Measurements from ENCODE around the gene PRKAG2.

GRCh38 chr7:151682831-151683614, 193.9 kb downstream of the PRKAG2 start:
- no peak for TF ChIP-seq CTCF (IDR thresholded peaks at IDR 0.05; ENCODE audit: low read depth, low read length)
- no peak for TF ChIP-seq POLR2A (IDR thresholded peaks at IDR 0.05; ENCODE audit: extremely low read depth, insufficient read length)
- TF ChIP-seq MAX (IDR thresholded peaks at IDR 0.05; ENCODE audit: low read depth, low read length) = no peak
- TF ChIP-seq MYC (IDR thresholded peaks at IDR 0.05; ENCODE audit: low read depth, low read length) = no peak

All from NB4 (cell line).